ENCODE measurements around the gene HLA-G.
"Not testable (repeated sequence)": the region's sequence is repeated elsewhere in the genome, so short reads cannot be mapped to it uniquely, and the experiment has no call there.

The HLA-G gene

GRCh38 chr6:29875257-29875656 is 47.6 kb downstream of the HLA-G start:
- no peak for DNase-seq

GRCh38 chr6:29875734-29876133 is 48.1 kb downstream of the HLA-G start:
- DNase-seq, result not testable (repeated sequence)

Data from hematopoietic multipotent progenitor cell treated with erythropoietin and hydrocortisone succinate and interleukin-3 and kit ligand, for 8 days (in vitro differentiated cells).